ENCODE data around the gene TGM1.

DNA sequence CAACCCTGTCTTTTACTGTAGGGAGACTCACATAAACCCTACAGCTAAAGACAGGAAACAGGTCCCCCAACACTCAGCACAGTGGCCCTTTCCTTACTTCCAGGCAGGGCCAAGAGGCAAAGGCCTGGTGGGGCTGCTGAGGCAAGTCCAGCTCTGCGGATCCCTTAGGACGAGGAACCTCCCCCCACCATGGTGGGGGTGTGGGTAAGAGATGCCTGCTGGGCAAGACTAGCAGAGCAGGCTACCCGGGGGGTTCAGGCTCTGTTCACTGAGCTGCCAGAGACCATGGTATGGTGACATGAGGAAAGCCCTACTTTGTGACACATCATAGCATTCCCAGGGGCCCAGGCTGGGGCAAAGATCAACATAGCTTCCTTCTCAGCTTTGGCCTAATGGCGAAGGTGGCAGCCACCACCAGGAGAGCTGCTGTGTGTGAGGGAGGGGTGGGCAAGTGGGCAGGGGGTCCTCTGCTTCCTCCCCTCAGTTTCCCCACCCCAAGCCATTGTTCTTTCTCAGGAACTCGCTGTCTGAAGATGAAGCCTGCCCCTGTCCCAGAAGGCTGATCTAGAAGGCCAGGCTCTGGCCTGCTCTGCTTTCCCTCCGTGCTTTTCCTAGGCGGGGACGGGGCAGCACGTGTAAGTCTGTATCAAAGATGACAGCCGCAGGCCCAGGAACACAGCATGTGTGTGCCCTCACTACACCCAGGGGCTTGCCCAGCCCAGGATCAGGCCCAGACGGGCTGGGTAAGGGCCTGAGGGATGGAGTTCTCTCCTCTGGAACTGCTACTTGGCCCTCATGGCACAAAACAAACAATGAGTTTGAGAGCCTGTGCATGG, 10.5 kb downstream of the TGM1 start:
- TF ChIP-seq CTCF (IDR thresholded peaks at IDR 0.05) (no peak), EZH2 (IDR thresholded peaks at IDR 0.05; ENCODE audit: borderline replicate concordance, insufficient read depth, low read depth, low read length, poor library complexity, severe bottlenecking) (no peak)

Data from B cell (primary cell).